D721Med (cell line): ENCODE results near the gene OR5A1.

Experiments
- DNase-seq: peaks from one replicate; pipeline ENCODE4 v3.0.0; 2011; ENCODE audit warnings: low spot score; ENCODE audit not compliant: insufficient read length
- FAIRE-seq: peaks from 2 replicates; lab custom pipeline; 2011; peaks lifted over from hg19 to GRCh38; lab: Jason Lieb, UNC
- TF ChIP-seq, protein P1 (sequence below): IDR thresholded peaks from 2 replicates; pipeline ENCODE4 v1.5.1; 2012; ENCODE audit warnings: mild to moderate bottlenecking, control low read depth; ENCODE audit not compliant: insufficient read depth; ENCODE audit errors: missing control alignments

Gene OR5A1

DNA sequence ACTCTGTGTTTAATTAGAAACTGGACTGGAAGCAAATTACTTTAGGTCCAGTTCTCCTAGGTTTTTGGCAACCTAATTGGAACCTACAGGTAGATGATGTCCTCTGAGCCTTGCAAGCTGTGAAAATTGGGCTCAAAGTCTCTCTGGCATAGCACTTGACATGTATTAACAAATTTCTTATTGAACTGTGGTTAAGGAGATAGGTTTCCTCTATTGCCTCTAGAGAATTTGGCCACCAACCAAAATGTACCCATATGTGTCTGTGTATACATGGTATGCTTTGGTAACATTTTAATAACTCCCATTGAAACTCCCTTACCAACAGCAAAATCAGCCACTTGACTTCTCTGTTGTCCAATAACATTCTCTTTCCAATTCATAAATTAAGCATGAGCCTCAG is 36.7 kb downstream of the OR5A1 start, which contains the start of gene OR4D10:
Gene OR4D10, plus strand, starts transcription at position 301 of the 400 bp plus-strand sequence. CDS start 4,115 bp downstream, outside the sequence.
- TF ChIP-seq, protein P1, sequence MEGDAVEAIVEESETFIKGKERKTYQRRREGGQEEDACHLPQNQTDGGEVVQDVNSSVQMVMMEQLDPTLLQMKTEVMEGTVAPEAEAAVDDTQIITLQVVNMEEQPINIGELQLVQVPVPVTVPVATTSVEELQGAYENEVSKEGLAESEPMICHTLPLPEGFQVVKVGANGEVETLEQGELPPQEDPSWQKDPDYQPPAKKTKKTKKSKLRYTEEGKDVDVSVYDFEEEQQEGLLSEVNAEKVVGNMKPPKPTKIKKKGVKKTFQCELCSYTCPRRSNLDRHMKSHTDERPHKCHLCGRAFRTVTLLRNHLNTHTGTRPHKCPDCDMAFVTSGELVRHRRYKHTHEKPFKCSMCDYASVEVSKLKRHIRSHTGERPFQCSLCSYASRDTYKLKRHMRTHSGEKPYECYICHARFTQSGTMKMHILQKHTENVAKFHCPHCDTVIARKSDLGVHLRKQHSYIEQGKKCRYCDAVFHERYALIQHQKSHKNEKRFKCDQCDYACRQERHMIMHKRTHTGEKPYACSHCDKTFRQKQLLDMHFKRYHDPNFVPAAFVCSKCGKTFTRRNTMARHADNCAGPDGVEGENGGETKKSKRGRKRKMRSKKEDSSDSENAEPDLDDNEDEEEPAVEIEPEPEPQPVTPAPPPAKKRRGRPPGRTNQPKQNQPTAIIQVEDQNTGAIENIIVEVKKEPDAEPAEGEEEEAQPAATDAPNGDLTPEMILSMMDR, result no peak
- FAIRE-seq (no peak), DNase-seq (no peak)

DNA sequence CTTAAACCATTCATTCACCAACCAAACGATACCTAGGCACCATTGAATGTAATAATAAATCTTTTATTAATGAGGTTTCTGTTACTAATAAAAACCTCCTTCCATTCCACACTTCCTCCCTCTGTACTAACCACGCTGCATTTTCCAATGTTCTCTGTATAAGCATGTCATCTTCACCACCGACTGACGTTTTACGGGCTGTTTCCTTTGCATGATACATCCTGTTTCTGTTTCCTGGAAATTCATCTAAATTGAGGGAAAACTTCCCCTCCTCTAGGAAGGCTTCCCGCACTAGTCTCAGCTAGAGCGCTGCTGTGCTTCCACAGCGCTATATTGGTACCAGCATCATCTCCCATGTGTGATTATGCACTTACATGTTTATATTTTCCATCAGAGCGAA is 38.9 kb downstream of the OR5A1 start:
- FAIRE-seq (no peak), DNase-seq (no peak)
- TF ChIP-seq, protein P1, result no peak

DNA sequence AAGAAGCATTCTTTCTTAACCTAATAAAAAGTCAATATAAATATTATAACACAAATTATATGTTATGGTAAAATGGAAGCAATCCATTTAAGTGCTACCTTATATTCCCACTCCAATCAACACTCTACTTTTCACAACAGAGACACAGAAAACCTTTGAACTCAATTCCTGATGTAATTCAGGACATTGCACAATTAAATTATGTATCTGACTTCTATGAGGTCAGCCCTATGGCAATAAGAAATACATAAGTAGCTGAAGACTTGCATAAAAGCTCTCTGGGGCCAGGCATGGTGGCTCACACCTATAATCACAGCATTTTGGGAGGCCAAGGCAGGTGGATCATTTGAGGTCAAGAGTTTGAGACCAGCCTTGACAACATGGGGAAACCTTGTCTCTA is 43.6 kb downstream of the OR5A1 start:
- FAIRE-seq (no peak), DNase-seq (no peak)
- TF ChIP-seq, protein P1, result no peak

DNA sequence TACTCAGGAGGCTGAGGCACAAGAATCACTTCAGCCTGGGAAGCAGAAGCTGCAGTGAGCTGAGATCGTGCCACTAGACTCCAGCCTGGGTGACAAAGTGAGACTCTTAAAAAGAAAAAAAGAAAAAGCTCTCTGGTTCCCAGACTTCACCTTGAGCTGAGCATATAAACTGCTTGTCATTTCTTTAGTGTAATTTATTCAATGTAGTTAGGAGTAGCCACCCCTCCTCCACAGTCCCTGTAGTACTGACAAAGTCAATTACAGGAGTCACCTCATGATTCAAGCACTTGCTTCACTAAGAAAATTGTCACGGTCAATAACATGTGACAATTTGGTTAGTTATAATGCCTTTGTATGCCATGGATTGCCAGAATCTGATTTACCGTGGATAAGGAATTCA is 44.1 kb downstream of the OR5A1 start:
- TF ChIP-seq, protein P1, result no peak
- no peak for DNase-seq
- FAIRE-seq, result no peak
